Esophagus muscularis mucosa (tissue), 4 donors: Measurements from ENCODE around the gene IL18R1. TPM values are rescaled to one million over a fixed set of nuclear protein-coding genes. Genes with fewer than 3 reads are reported as not detected.
"Not testable (repeated sequence)": the region's sequence is repeated elsewhere in the genome, so short reads cannot be mapped to it uniquely, and the experiment has no call there.

ENCODE experiments used
- DNase-seq: peaks from one replicate; pipeline ENCODE4 v3.0.0-alpha.2; 2017; ENCODE audit errors: extremely low spot score
- H3K27ac ChIP-seq, 4 donors: fragments of 200-600 bp; sonication (generic); replicated peaks in 1 of 4; 1 replicate in 3 of 4; 2 replicates in 1 of 4; pipeline ENCODE4 v1.5.1; 2016 to 2019; ENCODE audit warnings: mild to moderate bottlenecking in 1 of 4
- H3K27me3 ChIP-seq, 4 donors: fragments of 200-600 bp; sonication (generic); one replicate each; pipeline versions ENCODE4 v1.5.1 to v1.6.0; 2016 to 2019
- H3K36me3 ChIP-seq, 4 donors: fragments of 200-600 bp; sonication (generic); one replicate each; pipeline ENCODE4 v1.5.1; 2016 to 2019
- H3K4me1 ChIP-seq, 4 donors: fragments of 200-600 bp; sonication (generic); one replicate each; pipeline ENCODE4 v1.5.1; 2016 to 2019
- H3K4me3 ChIP-seq, 4 donors: fragments of 200-600 bp; sonication (generic); 1 replicate in 2 of 4; 2 replicates in 2 of 4; pipeline ENCODE4 v1.5.1; 2016 to 2019; ENCODE audit warnings: mild to moderate bottlenecking in 4 of 4, moderate library complexity in 1 of 4
- H3K9me3 ChIP-seq, 4 donors: fragments of 200-600 bp; sonication (generic); 1 replicate in 3 of 4; 2 replicates in 1 of 4; pipeline ENCODE4 v1.5.1; 2016 to 2019
- CTCF ChIP-seq, 3 experiments: fragments of 200-600 bp in 2 of 3; fragments of 450-650 bp in 1 of 3; sonication (generic) in 2 of 3; IDR thresholded peaks; one replicate each; pipeline ENCODE4 v1.5.1; 2017 to 2019; ENCODE audit warnings: antibody characterized with exemption in 3 of 3, mild to moderate bottlenecking in 2 of 3, moderate library complexity in 1 of 3
- EP300 ChIP-seq: sonication (generic); formaldehyde crosslinking; IDR thresholded peaks from one replicate; pipeline ENCODE4 v1.6.1; 2017; ENCODE audit warnings: antibody characterized with exemption
- POLR2A ChIP-seq: fragments of 450-650 bp; IDR thresholded peaks from one replicate; pipeline ENCODE4 v1.6.1; 2017; ENCODE audit warnings: antibody characterized with exemption, moderate library complexity, mild to moderate bottlenecking, low read depth
- POLR2AphosphoS5 ChIP-seq, 2 donors: sonication (generic); formaldehyde crosslinking; IDR thresholded peaks; one replicate each; pipeline ENCODE4 v1.6.1; 2017; ENCODE audit warnings: antibody characterized with exemption in 2 of 2
- WGBS: methylation state at CpG from one replicate; pipeline ENCODE4 v1.1.5; 2018; 5-methylcytosine and 5-hydroxymethylcytosine counted together
- intact Hi-C: fragments of 100-400 bp; cut with DNase I; formaldehyde crosslinking; loops from one replicate; pipeline ENCODE4 v1.15.1; 2023
- total RNA-seq, 4 donors: library from RNA; depleted of rRNA; stranded (reverse); fragments of >200 nt; gene quantifications; one replicate each; pipeline versions ENCODE4 v1.1.0 to v1.2.1, GENCODE V29; 2016

IL18R1 gene
- total RNA-seq, 4 donors from 2014 or later, result 2.8 to 11.8 (median 5.2) TPM

GRCh38 chr2:102313471-102313870, 42.1 kb upstream of the IL18R1 start:
- no peak for TF ChIP-seq POLR2A
- no peak for TF ChIP-seq EP300
- Histone ChIP-seq H3K27ac (no peak overlapping the region), H3K36me3 (no peaks in the 10 kb centered on the region), H3K9me3 (no peaks in the 10 kb centered on the region), H3K27me3 (no peaks in the 10 kb centered on the region), H3K4me1 (no peaks in the 10 kb centered on the region), H3K4me3 (no peak overlapping the region)
- DNase-seq, result no peak
- intact Hi-C loops, result no loop called here
- WGBS, result 92% methylated on average over 7 of the region's 8 CpGs

GRCh38 chr2:102313950-102314349, 41.6 kb upstream of the IL18R1 start:
- WGBS, result 79% methylated on average over 3 of the region's 3 CpGs
- intact Hi-C loops, result no loop called here

GRCh38 chr2:102315921-102316320, 39.7 kb upstream of the IL18R1 start:
- Histone ChIP-seq H3K36me3 (no peaks in the 10 kb centered on the region), H3K9me3 (no peaks in the 10 kb centered on the region), H3K4me1 (no peaks in the 10 kb centered on the region), H3K27me3 (no peaks in the 10 kb centered on the region), H3K4me3 (no peak overlapping the region), H3K27ac (no peak overlapping the region)
- no peak for DNase-seq
- no peak for TF ChIP-seq EP300
- TF ChIP-seq POLR2A, result no peak
- WGBS, result 72% methylated on average over 2 of the region's 2 CpGs
- intact Hi-C loops, result no loop called here

More at GRCh38 chr2:102313950-102314349, 41.6 kb upstream of the IL18R1 start:
- DNase-seq, result no peak
- Histone ChIP-seq H3K36me3 (no peaks in the 10 kb centered on the region), H3K27ac (no peak overlapping the region), H3K9me3 (no peaks in the 10 kb centered on the region), H3K4me1 (no peaks in the 10 kb centered on the region), H3K27me3 (no peaks in the 10 kb centered on the region), H3K4me3 (no peak overlapping the region)
- TF ChIP-seq CTCF (IDR thresholded peaks at IDR 0.05), result no peak
- no peak for TF ChIP-seq EP300
- TF ChIP-seq POLR2A, result no peak
- TF ChIP-seq POLR2AphosphoS5 (IDR thresholded peaks at IDR 0.05), result no peak

- no peaks in the 10 kb centered on the region for H3K36me3 ChIP-seq
- no peak for TF ChIP-seq POLR2A
- no peak for TF ChIP-seq CTCF (IDR thresholded peaks at IDR 0.05)
- no peak for TF ChIP-seq EP300
- TF ChIP-seq POLR2AphosphoS5 (IDR thresholded peaks at IDR 0.05), result no peak
- H3K27me3 ChIP-seq, result no peaks in the 10 kb centered on the region
- no peaks in the 10 kb centered on the region for H3K4me1 ChIP-seq
- no peak overlapping the region for H3K27ac ChIP-seq
- intact Hi-C loops, result no loop called here
- H3K9me3 ChIP-seq, result no peaks in the 10 kb centered on the region
- H3K4me3 ChIP-seq, result no peak overlapping the region
- no peak for DNase-seq
- 28% methylated on average over 2 of the region's 2 CpGs for WGBS
Observed at GRCh38 chr2:102317715-102318114, 37.9 kb upstream of the IL18R1 start.

- Histone ChIP-seq H3K9me3 (no peaks in the 10 kb centered on the region), H3K36me3 (no peaks in the 10 kb centered on the region), H3K4me1 (no peaks in the 10 kb centered on the region), H3K27me3 (no peaks in the 10 kb centered on the region), H3K4me3 (no peak overlapping the region), H3K27ac (no peak overlapping the region)
- WGBS, result 79% methylated on average over 2 of the region's 2 CpGs
- DNase-seq, result no peak
- TF ChIP-seq POLR2A (no peak), CTCF (IDR thresholded peaks at IDR 0.05) (no peak), EP300 (no peak), POLR2AphosphoS5 (IDR thresholded peaks at IDR 0.05) (no peak)
- intact Hi-C loops, result no loop called here
Observed at GRCh38 chr2:102318437-102318836, 37.2 kb upstream of the IL18R1 start.

- H3K9me3 ChIP-seq, result no peaks in the 10 kb centered on the region
- intact Hi-C loops, result no loop called here
- WGBS, result 64% methylated on average over 6 of the region's 6 CpGs
- H3K4me3 ChIP-seq, result no peak overlapping the region
- no peak for DNase-seq
- TF ChIP-seq CTCF (IDR thresholded peaks at IDR 0.05), result no peak
- TF ChIP-seq EP300, result no peak
- no peak for TF ChIP-seq POLR2AphosphoS5 (IDR thresholded peaks at IDR 0.05)
- H3K27me3 ChIP-seq, result no peaks in the 10 kb centered on the region
- H3K27ac ChIP-seq, result no peak overlapping the region
- no peaks in the 10 kb centered on the region for H3K36me3 ChIP-seq
- no peaks in the 10 kb centered on the region for H3K4me1 ChIP-seq
Observed at GRCh38 chr2:102321941-102322719, 33.5 kb upstream of the IL18R1 start.

- H3K36me3 ChIP-seq, DNase-seq, H3K4me3 ChIP-seq, H3K27me3 ChIP-seq, H3K4me1 ChIP-seq, H3K9me3 ChIP-seq, H3K27ac ChIP-seq, intact Hi-C loops: not testable (repeated sequence)
- 87% methylated on average over 3 of the region's 5 CpGs for WGBS
Observed at GRCh38 chr2:102324914-102325313, 30.7 kb upstream of the IL18R1 start.
